NCI-H146 treated with DMSO at 0.1 percent for 48 hours (cell line): Measurements from ENCODE around the gene RPS6KB1.
A peak's percentile ranks its signal among the peaks of the same experiment; 100 is the strongest.
"Not testable (repeated sequence)": the region's sequence is repeated elsewhere in the genome, so short reads cannot be mapped to it uniquely, and the experiment has no call there.

ENCODE experiments used
- DNase-seq: peaks from one replicate; lab custom pipeline; 2025; ENCODE audit not compliant: unreplicated experiment; lab: John Stamatoyannopoulos, UW

RPS6KB1 gene

DNA sequence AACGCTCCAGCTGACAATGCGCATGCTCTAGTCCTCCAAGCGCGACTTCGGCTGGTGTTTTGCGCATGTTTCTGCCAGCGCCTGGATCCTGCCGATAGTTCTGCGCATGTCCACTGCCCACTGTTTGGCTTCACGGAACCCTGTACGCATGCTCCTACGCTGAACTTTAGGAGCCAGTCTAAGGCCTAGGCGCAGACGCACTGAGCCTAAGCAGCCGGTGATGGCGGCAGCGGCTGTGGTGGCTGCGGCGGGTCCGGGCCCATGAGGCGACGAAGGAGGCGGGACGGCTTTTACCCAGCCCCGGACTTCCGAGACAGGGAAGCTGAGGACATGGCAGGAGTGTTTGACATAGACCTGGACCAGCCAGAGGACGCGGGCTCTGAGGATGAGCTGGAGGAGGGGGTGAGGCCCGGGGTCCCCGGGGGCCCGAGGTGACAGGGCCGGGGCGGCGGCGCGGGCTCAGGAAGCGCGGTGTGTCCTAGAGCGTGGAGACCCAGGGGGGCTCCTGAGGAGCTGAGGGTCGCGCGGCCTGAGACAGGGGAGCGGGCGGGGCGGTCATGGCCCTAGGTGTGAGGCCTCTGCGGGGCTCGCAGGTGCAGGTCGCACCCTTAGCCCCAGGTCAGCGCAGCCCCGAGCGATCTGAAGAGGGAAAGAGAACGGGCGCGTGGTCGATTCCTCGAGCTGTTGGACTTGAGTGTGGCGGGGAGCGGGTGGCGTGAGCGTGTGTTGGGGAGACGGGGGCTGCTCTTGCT, at the start of gene RPS6KB1, which contains the start of gene TUBD1:
RPS6KB1 (plus strand) TSS at position 198 of the 752 bp plus-strand sequence; CDS start at position 262, 64 bp downstream.
TUBD1 (minus strand) TSS at position 20 of the 752 bp plus-strand sequence. CDS start 1,941 bp downstream, outside the sequence.
- peak; percentile 97 for DNase-seq

DNA sequence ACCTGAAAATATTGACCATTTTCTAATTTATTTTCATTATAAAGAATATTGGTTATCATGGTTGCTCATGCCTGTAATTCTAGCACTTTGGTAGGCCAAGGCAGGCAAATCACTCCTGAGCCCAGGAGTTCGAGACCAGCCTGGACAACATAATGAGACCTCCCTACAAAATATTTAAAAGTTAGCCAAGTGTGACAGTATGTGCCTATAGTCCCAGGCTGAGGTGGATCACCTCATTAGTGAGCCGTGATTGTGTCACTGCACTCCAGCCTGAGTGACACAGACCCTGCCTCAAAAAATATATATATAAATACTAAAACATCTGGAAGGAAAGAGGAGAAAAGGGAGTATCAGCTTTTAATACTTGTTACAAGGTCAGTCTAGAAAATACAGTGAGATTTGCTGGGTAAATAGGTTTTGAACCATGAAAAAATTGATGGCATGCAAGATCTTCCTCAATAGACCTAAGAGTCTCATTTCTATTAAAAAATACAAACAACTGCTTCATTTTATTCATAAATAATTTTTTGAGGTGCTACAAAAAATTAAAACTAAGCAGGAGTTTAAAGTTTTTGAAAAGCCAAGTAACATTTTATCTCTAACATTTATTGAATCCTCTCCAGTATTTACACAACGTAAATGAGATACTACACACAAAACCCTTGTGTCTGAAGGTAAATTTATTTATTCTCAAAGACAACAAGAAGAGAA, 47.9 kb upstream of the RPS6KB1 start:
- no peak for DNase-seq

DNA sequence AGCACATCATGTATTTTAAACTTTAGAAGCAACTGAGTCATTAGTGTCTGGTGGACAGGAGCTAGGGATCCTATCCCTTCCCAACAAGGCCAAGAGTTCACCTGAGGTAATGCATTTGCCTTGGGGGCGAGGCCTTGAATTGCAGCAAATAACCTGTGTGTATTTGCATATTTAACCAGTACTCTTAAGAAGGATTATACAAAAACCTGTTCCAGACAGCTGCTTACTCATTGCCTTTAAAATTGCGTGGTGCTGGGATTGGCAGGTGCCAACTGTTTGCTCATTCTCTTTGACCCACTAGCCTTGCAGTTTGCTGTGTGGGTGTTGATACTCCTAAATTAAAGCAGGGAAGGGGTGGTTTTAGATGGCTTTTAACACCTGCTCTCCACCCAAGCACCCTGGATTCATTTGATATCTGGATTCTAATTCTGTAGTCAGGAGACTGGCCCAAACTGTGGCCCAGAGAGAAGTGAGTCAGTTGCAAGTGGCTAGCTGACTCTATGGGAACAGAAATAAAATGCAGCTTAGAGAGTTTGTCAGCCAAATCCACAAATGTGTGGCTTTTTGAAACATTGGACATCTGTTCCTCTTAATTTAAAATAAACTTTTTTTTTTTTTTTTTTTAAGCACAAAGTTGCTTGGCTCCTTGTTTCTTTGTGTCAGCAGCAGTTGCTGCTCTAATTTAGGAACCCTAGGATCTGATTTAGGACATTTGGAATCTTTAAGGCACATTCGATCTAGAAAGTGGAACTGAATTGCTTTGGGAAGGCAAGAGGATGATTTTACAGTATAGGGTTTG, 47.1 kb upstream of the RPS6KB1 start:
- DNase-seq, result peak; percentile 94

DNA sequence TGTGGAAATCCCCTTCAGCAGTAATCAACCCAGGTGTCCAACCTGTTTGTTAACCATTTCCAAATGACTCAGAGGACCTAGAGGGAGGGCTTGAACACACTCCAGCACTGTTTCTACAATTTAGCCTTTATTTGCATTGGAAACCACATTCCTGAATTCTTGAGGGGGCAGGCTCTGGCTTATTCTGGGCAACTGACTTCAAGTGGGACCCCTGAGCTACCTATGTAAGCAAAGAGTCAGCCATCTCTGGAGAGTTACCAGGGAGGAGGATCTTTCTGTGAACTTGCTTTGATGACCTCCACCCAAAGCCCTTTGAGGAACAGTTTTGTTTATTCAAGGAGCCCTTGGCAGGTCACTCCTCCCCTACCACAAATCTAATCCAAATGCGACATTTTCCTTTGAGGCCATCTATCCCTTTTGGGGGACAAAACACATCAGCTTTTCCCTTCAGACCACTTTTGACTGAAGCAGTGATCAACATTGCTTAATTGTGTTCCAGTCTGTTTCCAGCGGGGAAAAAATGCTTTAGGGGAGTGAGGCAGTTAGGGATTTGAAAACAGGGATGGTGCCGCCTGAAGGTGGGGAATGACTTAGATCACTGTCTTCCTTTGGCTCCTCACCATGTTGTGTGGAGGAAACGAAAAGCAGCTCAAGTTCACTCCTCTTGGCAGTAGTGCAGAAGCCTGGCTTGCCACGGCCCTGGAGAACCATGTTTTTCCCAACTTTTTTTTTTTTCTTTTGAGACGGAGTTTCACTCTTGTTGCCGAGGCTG, 46.3 kb upstream of the RPS6KB1 start:
- DNase-seq, result peak; percentile 55

DNA sequence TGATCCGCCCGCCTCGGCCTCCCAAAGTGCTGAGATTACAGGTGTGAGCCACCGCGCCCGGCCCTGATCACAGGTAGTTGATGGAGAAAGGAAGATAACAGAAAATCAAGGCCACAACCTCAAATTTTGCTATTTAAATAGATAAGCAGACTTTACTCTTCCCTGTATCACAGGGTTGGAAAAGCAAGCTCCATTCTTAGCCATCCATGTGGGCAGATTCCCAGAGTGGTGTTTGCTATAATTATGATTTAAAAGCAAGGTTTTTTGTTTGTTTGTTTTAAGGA, 44.6 kb upstream of the RPS6KB1 start:
- no peak for DNase-seq

DNA sequence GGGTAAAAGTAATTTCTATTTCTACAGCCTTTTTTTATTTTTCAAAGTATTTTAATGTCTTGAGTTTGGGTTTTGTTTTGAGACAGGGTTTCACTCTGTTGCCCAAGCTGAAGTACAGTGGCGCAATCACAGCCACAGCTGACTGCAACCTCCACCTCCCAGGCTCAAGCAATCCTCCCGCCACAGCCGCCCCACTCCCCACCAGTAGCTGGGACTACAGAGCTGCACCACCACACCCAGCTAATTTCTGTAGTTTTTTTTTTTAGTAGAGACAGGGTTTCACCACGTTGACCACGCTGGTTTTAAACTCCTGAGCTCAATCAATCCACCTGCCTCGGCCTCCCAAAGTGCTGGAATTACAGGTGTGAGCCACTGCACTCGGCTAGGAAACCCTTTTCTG, 44.1 kb upstream of the RPS6KB1 start:
- DNase-seq, result no peak

DNA sequence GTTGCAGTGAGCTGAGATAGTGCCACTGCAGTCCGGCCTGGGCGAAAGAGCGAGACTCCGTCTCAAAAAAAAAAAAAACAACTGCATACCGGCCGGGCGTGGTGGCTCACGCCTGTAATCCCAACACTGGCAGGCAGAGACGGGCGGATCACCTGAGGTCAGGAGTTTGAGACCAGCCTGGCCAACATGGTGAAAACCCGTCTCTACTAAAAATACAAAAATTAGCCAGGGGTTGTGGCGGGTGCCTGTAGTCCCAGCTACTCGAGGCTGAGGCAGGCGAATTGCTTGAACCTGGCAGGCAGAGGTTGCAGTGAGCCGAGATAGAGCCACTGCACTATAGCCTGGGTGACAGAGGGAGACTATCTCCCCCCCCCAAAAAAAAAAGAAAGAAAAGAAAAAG, 42.6 kb upstream of the RPS6KB1 start:
- DNase-seq, result not testable (repeated sequence)

DNA sequence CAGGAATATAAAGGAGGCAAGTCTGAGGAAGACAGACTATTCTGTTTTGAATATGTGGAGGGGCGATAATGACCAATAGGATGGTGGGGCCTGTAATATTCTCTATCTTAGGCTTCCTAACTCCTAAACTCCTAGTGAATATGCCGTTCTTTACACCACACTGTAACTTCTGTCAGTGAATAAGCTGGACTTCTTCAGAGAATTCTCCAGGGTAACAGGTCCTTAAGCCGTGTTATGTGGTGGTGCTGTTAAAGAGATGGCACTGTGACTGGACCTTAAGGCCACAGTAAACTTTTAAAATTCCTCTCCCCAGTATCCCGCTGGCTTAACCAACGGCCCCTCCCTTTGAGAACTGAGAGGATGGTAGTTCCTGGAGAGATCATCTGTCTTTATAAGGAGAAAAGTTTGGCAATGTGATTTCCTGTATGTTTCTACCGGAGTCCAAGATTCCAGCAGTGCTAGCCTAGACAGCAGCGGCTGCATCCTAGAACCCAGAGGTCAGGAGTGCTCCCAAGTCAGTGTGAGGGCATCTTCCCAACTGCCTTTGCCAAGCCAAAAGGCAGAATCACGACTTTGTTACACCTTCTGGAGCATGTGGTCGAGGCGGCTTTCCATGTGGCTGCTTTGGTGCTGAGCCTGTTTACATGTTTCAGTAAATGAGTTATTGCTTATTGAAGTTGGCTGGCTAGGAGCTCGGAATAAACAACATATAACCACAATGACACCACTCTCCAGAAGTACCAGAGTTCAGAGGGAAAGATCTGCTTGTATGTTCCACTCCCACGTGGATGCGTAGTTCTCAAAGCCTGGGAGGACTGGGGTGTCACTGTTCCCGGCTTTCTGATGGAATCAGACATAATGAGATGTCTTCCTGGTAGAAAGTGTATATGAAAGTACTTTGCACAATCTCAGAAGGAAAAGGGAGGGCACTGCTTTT, 41.2 kb upstream of the RPS6KB1 start:
- DNase-seq, result no peak

DNA sequence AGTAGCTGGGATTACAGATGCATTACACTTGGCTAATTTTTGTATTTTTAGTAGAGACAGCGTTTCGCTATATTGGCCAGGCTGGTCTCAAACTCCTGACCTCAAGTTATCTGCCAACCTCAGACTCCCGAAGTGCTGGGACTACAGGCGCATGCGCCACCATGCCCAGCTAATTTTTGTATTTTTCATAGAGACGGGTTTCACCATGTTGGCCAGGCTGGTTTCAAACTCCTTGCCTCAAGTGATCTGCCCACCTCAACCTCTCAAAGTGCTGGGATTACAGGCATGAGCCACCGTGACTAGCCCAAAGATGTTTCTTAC, 40.1 kb upstream of the RPS6KB1 start:
- DNase-seq, result not testable (repeated sequence)

DNA sequence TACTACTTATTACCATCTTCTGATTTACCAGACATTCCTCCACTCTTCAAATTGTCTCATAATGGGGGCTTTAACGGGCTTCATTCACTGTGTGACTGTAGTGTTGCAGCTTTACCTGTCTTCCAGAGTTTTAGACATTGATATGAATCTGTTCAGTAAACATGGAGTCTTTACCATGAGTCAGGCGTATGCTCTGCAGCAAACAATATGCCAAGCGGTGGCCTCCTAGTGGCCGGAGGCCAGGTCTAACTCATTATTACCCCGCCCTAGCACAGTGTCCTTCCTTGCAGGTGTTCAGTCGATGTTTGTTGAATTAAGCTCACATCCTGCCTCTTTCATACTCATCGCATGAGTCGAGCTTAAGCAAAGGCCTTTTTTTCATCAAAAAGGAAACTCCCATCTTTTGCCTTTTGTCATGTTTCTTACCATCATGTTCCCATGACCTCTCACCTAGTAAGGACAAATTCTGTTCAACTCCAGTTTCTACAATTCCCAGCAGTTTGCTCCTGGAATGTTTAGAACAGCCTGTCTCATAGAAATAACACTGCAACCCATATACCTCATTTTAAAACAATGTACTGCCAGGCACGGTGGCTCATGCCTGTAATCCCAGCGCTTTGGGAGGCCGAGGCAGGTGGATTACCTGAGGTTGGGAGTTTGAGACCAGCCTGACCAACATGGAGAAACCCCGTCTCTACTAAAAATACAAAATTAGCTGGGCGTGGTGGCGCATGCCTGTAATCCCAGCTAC, 39.6 kb upstream of the RPS6KB1 start:
- DNase-seq, result peak; percentile 71

DNA sequence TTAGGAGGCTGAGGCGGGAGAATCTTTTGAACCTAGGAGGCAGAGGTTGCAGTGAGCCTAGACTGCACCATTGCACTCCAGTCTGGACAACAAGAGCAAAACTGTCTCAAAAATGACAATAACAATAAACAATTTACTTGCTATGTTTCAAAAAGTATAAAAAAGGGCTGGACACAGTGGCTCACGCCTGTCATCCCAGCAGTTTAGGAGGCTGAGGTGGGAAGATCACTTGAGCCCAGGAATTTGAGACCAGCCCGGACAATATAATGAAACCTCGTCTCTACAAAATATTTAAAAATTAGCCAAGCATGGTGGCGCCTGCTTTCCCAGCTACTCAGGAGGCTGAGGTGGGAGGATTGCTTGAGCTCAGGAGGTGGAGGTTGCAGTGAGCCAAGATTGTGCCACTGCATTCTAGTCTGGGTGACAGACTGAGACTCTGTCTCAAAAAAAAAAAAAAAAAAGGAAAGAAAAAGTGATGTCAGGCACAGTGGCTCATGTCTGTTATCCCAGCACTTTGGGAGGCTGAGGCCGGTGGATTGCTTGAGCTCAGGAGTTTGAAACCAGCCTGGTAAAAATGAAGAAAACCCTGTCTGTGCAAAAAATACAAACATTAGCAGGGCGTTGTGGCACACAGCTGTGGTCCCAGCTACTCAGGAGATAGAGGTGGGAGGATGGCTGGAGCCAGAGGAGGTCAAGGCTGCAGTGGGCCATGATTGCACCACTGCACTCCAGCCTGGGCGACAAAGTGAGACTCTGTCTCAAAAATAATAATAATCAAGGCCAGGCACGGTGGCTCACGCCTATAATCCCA, 38.8 kb upstream of the RPS6KB1 start:
- DNase-seq, result not testable (repeated sequence)

DNA sequence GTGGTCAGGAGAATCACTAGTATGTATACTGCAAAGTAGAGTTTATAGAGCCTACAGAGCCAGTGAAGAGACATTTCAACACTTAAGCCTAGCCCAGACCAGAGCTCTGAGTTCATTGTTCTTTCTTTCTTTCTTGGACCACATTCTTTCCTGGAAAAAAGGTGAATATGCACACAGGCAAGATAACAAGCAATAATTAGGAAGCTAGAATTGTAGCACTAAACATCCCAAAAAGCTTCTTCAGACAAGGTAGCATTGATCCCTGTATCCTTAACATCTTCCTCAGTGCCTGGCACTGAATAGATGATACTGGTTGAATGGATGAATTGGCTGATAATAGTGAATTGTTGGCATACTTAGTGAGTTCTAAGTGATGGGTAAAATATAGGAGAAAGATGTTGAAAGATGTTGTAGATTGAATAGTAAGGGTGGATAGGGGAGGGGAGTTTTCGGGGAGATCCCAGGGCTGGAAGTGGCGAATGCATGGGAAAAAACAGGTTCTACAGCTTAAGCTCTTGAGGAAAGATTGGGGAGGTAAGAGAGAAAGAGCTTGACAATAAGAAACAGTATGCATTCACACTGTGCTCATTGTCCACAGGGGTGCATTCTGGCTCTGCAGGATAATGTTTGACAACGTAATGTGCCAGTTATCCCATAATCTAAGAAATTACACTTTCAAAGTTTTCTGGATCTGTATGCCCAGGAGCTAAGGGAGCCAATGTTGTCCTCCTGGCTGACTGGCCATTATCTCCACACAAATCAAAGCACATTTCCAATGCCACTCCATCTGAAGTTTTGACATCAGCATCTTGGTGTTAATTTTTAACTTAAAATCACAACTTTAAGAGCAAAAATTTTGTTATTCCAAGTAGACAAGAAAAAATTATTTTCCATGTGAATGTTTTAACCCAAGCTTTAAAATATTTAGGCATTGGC, 35.8 kb upstream of the RPS6KB1 start:
- DNase-seq, result no peak

DNA sequence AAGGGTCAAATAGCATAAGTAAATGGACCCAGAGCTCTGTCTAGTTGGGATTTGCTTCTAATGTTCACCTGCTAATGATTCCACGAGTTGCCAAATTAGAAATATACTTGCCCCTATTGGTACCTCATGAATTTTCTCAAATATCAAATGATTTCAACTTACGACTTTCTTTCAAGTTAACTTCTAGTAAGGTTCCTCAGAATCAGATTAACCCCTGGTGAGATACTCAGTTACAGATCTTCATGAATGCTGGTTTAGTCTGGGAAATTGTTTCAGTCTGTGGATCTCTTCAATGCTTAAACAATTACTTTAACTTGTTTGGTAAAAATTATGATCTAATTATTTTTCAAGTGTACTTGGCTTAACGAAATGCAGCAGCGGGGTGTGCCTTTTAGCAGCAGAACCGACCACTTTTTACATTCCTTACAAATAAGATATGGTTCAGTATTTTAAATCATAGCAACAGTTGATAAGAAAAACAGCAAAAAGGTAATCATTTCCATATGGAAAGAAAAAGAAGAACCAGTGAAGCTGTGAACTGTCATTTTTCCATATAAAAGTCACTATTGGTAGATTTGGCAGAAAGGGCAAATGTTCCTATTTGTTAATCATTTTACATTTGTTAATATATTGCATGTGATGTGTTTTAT, 34.6 kb upstream of the RPS6KB1 start:
- DNase-seq, result no peak

DNA sequence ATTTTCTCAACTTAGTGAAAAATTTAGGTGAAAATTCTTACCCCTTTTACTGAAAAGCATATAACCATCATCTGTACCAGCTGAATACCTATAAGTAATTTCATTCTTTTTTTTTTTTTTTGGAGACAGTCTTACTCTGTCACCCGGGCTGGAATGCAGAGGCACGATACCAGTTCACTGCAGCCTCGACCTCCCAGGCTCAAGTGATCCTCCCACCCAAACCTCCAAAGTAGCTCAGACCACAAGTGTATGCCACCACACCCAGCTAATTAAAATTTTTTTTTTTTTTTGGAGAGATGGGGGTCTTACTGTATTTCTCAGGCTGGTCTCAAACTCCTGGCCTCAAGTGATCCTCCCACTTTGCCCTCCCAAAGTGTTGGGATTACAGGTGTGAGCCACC, 34.0 kb upstream of the RPS6KB1 start:
- no peak for DNase-seq

DNA sequence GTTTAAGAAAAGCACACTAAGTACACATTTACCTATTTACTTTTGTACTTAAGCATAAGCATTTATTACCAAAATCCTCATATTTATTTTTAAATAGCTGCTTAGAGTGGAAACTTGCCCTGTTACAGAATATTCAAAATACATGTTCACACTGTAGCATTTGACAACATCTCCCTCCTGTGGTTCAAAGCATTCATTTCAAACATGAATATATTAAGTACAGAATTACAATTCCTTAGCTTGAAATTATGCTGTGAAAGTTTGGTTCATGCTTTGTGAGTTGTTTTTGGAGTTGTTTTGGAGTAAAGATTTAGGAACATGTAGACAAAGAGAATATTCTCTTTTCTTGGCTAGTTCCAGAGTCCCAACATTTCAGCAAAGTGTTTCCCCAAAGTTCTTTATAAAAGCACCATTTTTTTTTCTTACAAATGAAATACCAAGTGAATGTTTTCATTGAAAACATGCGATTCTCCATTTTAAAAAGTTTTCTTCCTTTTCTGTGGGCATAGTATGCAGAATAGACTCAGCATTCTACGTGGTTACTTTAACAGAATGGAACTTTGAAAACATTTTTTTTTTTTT, 33.4 kb upstream of the RPS6KB1 start:
- no peak for DNase-seq

DNA sequence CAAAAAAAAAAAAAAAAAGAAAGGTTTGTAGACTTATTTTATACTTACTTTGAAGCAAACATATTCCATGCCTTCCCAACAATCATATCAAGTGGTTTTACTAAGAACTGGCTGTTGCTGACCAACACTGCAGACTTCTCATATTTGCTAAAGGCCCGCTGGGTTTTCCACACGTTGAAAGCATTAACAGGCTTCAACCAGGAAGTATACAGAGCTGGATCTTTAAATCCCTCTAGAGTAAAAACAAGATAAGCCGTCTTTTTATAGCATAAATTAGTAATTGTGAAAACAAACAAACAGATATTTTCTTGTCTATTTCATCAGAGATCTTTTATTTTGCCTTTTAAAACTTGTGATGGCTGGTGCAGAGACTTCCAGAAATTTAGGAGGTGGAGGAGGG, 29.3 kb upstream of the RPS6KB1 start:
- no peak for DNase-seq

DNA sequence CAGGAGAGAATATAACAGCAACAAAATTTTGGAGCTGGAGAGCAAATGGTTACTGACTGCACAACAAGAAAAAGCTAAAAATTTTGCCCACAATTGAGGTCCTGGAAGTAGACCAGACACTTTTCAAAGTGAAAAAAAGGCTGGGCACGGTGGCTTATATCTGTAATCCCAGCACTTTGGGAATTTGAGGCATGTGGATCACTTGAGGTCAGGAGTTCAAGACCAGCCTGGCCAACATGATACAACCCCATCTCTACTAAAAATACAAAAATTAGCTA, 23.0 kb upstream of the RPS6KB1 start:
- no peak for DNase-seq
